SK-N-SH (cell line): ENCODE measurements around the gene TNFRSF12A. TPM values are rescaled to one million over a fixed set of nuclear protein-coding genes. Genes with fewer than 3 reads are reported as not detected.

Experiments used
- CTCF ChIA-PET: fragments of 300-600, 350-600 bp; formaldehyde crosslinking; extraction: SDS; loops from one replicate; lab custom pipeline; 2021; lab: Yijun Ruan, JAX
- POLR2A ChIA-PET: fragments of 350-600 bp; sonication (Branson Sonifier 250); formaldehyde crosslinking; extraction: SDS; loops from one replicate; lab custom pipeline; 2020; ENCODE audit warnings: antibody characterized with exemption, inconsistent platforms; lab: Yijun Ruan, JAX
- DNase-seq: peaks from one replicate; pipeline ENCODE4 v3.0.0; 2012
- H2AFZ ChIP-seq: fragments of 200-600 bp; sonication (generic); 2 replicates; pipeline ENCODE4 v1.8.1; 2016; ENCODE audit warnings: antibody characterized with exemption, mild to moderate bottlenecking, low read depth
- H3F3A ChIP-seq: fragments of 200-600 bp; sonication (generic); replicated peaks from 2 replicates; pipeline ENCODE3; 2016; ENCODE audit warnings: antibody characterized with exemption, mild to moderate bottlenecking; ENCODE audit not compliant: insufficient read depth
- H3K27ac ChIP-seq, 2 experiments: fragments of 200-500 bp in 1 of 2; fragments of 200-600 bp in 1 of 2; sonication (Bioruptor generic) in 1 of 2; sonication (generic), shearing (Covaris generic) in 1 of 2; 2 replicates each; pipeline versions ENCODE4 v1.5.1 to v1.6.1; 2014 to 2016; ENCODE audit warnings: low read depth in 2 of 2, inconsistent platforms in 1 of 2, low read length in 1 of 2, mild to moderate bottlenecking in 1 of 2, mixed read lengths in 1 of 2
- H3K27me3 ChIP-seq: fragments of 200-600 bp; sonication (generic), shearing (Covaris generic); 2 replicates; pipeline ENCODE4 v1.6.1; 2016; ENCODE audit warnings: mixed run types; ENCODE audit not compliant: insufficient read depth
- H3K36me3 ChIP-seq, 2 experiments: fragments of 200-500 bp in 1 of 2; fragments of 200-600 bp in 1 of 2; sonication (Bioruptor generic) in 1 of 2; sonication (generic) in 1 of 2; replicated peaks in 1 of 2; 2 replicates each; pipeline versions ENCODE3 to v1.5.1; 2014 to 2016; ENCODE audit warnings: low read length in 1 of 2, mild to moderate bottlenecking in 1 of 2; ENCODE audit not compliant: insufficient read depth in 2 of 2, control insufficient read depth in 1 of 2
- H3K4me1 ChIP-seq, 2 experiments: fragments of 200-500 bp in 1 of 2; fragments of 200-600 bp in 1 of 2; sonication (Bioruptor generic) in 1 of 2; sonication (generic), shearing (Covaris generic) in 1 of 2; 2 replicates each; pipeline versions ENCODE4 v1.5.1 to v1.6.1; 2014 to 2016; ENCODE audit warnings: low read depth in 1 of 2, low read length in 1 of 2, mixed run types in 1 of 2; ENCODE audit not compliant: insufficient read depth in 2 of 2, control insufficient read depth in 1 of 2
- H3K4me2 ChIP-seq: fragments of 200-600 bp; sonication (generic), shearing (Covaris generic); 2 replicates; pipeline ENCODE4 v1.6.1; 2017; ENCODE audit warnings: mixed run types
- H3K4me3 ChIP-seq, 2 experiments: fragments of 200-500 bp in 1 of 2; fragments of 200-600 bp in 1 of 2; sonication (Bioruptor generic) in 1 of 2; sonication (generic), shearing (Covaris generic) in 1 of 2; 2 replicates each; pipeline versions ENCODE4 v1.5.1 to v1.8.1; 2014 to 2016; ENCODE audit warnings: low read depth in 2 of 2, inconsistent platforms in 1 of 2, low read length in 1 of 2, mild to moderate bottlenecking in 1 of 2, mixed read lengths in 1 of 2, moderate library complexity in 1 of 2
- H3K79me2 ChIP-seq: fragments of 200-600 bp; sonication (generic); 2 replicates; pipeline ENCODE4 v1.8.1; 2017; ENCODE audit warnings: mild to moderate bottlenecking; ENCODE audit not compliant: insufficient read depth
- H3K9ac ChIP-seq: fragments of 200-600 bp; sonication (generic); 2 replicates; pipeline ENCODE4 v1.6.1; 2017; ENCODE audit warnings: mixed run types
- H3K9me2 ChIP-seq: fragments of 200-600 bp; sonication (generic); 2 replicates; pipeline ENCODE4 v1.6.1; 2017; ENCODE audit warnings: mixed run types
- H3K9me3 ChIP-seq: fragments of 200-600 bp; sonication (generic); 2 replicates; pipeline ENCODE4 v1.6.1; 2017; ENCODE audit warnings: mixed run types, mild to moderate bottlenecking, moderate library complexity
- H4K20me1 ChIP-seq: fragments of 200-600 bp; sonication (generic); 2 replicates; pipeline ENCODE4 v1.6.1; 2017; ENCODE audit warnings: mild to moderate bottlenecking, mixed run types; ENCODE audit not compliant: insufficient read depth
- CHD2 ChIP-seq: fragments of 150-350 bp; IDR thresholded peaks from 2 replicates; pipeline ENCODE4 v1.6.1; 2018; ENCODE audit warnings: low read length; ENCODE audit not compliant: partially characterized antibody
- ELF1 ChIP-seq: IDR thresholded peaks from 2 replicates; pipeline ENCODE4 v1.4.0; 2012
- GABPA ChIP-seq: IDR thresholded peaks from 2 replicates; pipeline ENCODE4 v1.4.0; 2012; ENCODE audit warnings: low read depth, mild to moderate bottlenecking
- JUND ChIP-seq: IDR thresholded peaks from 2 replicates; pipeline ENCODE4 v1.4.0; 2012
- NRF1 ChIP-seq: IDR thresholded peaks from 2 replicates; pipeline ENCODE4 v1.6.1; 2012; ENCODE audit warnings: low read depth, mild to moderate bottlenecking, low read length
- RAD21 ChIP-seq: IDR thresholded peaks from 2 replicates; pipeline ENCODE4 v1.6.1; 2012; ENCODE audit warnings: mild to moderate bottlenecking, low read length
- RCOR1 ChIP-seq: fragments of 150-350 bp; IDR thresholded peaks from 2 replicates; pipeline ENCODE4 v1.6.1; 2017; ENCODE audit warnings: antibody characterized with exemption, low read length
- RXRA ChIP-seq: IDR thresholded peaks from 2 replicates; pipeline ENCODE4 v1.4.0; 2012; ENCODE audit warnings: low read depth, mild to moderate bottlenecking, borderline replicate concordance
- SIN3A ChIP-seq: IDR thresholded peaks from 2 replicates; pipeline ENCODE4 v1.6.1; 2012; ENCODE audit warnings: low read depth, mild to moderate bottlenecking, low read length, moderate library complexity, borderline replicate concordance
- TCF12 ChIP-seq: IDR thresholded peaks from 2 replicates; pipeline ENCODE4 v1.4.0; 2012
- WGBS: methylation state at CpG from one replicate; pipeline ENCODE4 v1.1.6; 2017; ENCODE audit warnings: low lambda C conversion rate; 5-methylcytosine and 5-hydroxymethylcytosine counted together
- polyA plus RNA-seq, 3 experiments: library from polyadenylated mRNA; depleted of rRNA; stranded (reverse); fragments of >200 nt; gene quantifications; 2 replicates each; pipeline ENCODE4 v1.2.3, GENCODE V29; 2012
- TF ChIP-seq, protein P1 (sequence below): IDR thresholded peaks from 2 replicates; pipeline ENCODE4 v1.4.0; 2012; ENCODE audit warnings: low read depth, borderline replicate concordance
- TF ChIP-seq, protein P2 (sequence below): IDR thresholded peaks from 2 replicates; pipeline ENCODE4 v1.4.0; 2012; ENCODE audit warnings: low read depth, borderline replicate concordance
- TF ChIP-seq, protein P3 (sequence below): fragments of 150-350 bp; IDR thresholded peaks from 2 replicates; pipeline ENCODE4 v1.6.1; 2016; ENCODE audit warnings: mild to moderate bottlenecking, low read depth, low read length
- TF ChIP-seq, protein P4 (sequence below): IDR thresholded peaks from 2 replicates; pipeline ENCODE4; 2012
- TF ChIP-seq, protein P5 (sequence below): IDR thresholded peaks from 2 replicates; pipeline ENCODE4 v1.4.0; 2012; ENCODE audit warnings: low read depth

TNFRSF12A gene
- polyA plus RNA-seq, 1 of the 3 experiments (the other 2 are of a cell fraction): 374 TPM

DNA sequence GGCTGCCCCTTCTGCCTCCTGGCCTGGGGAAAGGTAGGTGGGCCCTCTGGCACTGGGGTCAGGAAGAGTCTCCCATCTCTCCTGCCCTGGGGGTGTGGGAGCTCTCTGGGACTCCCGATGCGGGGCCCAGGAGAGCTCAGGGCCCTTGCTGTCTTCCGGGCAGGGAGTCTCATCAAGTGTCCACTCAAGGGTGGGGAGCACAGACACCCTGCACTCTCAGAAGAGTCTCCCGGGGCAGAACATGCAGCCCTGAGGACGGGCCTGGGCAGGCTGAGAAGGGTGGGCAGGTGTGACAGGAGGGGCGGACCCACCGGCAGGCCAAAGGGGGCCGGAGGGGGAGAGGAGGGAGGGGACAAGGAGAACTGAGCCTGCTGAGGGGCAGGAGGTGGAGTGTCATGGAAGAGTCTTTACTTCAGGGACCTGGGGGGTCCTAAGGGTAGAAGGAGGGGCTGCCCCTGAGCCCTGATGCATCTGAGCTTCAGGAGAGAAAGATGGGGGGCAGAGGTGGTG is 31.5 kb upstream of the TNFRSF12A start (continued):
- TF ChIP-seq, protein P1, sequence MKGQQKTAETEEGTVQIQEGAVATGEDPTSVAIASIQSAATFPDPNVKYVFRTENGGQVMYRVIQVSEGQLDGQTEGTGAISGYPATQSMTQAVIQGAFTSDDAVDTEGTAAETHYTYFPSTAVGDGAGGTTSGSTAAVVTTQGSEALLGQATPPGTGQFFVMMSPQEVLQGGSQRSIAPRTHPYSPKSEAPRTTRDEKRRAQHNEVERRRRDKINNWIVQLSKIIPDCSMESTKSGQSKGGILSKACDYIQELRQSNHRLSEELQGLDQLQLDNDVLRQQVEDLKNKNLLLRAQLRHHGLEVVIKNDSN: no peak

DNA sequence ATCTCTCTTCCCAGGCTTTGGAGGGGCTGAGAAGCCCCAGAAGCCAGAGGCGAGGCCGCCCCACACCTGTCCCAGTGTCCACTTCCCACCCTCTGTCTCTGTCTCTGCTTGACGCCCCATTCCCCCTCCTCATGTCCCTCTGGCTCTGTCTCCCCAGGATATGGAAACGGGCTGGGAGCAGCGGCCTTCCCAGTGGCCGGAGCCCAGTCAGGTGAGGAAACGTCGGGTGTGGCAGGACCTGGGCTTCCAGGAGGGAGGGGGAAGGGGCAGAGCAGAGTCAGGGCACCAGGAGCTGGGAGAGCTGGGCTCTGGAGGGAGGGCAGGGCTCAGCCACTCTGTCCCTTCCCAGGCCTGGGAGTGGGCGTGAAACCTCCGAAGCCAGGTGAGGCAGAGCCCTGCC is 29.3 kb upstream of the TNFRSF12A start:
- ChIA-PET CTCF (interaction anchor here (0.8 to 1.2 kb wide), 2 partner anchors 37 to 41 kb away, joined by 3 to 4 read pairs; no protein-coding TSS in a partner anchor), POLR2A (no interaction called here)
- Histone ChIP-seq H3K9me3 (no peaks in the 10 kb centered on the region), H3K4me1 (peaks cover 0 to 10% of the 10 kb centered on the region in 2 experiments; a peak in 1 of 4 replicates), H3K4me2 (no peak overlapping the region), H3K79me2 (no peaks in the 10 kb centered on the region), H3K36me3 (no peaks in the 10 kb centered on the region), H3K27me3 (no peaks in the 10 kb centered on the region), H3F3A (no peaks in the 10 kb centered on the region), H2AFZ (no peak overlapping the region), H3K9me2 (no peaks in the 10 kb centered on the region), H3K4me3 (no peak overlapping the region), H4K20me1 (no peaks in the 10 kb centered on the region), H3K9ac (no peak overlapping the region), H3K27ac (no peak overlapping the region)
- TF ChIP-seq TCF12: no peak
- TF ChIP-seq GABPA: no peak
- TF ChIP-seq, protein P2, sequence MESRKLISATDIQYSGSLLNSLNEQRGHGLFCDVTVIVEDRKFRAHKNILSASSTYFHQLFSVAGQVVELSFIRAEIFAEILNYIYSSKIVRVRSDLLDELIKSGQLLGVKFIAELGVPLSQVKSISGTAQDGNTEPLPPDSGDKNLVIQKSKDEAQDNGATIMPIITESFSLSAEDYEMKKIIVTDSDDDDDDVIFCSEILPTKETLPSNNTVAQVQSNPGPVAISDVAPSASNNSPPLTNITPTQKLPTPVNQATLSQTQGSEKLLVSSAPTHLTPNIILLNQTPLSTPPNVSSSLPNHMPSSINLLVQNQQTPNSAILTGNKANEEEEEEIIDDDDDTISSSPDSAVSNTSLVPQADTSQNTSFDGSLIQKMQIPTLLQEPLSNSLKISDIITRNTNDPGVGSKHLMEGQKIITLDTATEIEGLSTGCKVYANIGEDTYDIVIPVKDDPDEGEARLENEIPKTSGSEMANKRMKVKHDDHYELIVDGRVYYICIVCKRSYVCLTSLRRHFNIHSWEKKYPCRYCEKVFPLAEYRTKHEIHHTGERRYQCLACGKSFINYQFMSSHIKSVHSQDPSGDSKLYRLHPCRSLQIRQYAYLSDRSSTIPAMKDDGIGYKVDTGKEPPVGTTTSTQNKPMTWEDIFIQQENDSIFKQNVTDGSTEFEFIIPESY: no peak
- TF ChIP-seq, protein P3, sequence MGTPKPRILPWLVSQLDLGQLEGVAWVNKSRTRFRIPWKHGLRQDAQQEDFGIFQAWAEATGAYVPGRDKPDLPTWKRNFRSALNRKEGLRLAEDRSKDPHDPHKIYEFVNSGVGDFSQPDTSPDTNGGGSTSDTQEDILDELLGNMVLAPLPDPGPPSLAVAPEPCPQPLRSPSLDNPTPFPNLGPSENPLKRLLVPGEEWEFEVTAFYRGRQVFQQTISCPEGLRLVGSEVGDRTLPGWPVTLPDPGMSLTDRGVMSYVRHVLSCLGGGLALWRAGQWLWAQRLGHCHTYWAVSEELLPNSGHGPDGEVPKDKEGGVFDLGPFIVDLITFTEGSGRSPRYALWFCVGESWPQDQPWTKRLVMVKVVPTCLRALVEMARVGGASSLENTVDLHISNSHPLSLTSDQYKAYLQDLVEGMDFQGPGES: no peak
- no peak for TF ChIP-seq ELF1
- no peak for TF ChIP-seq JUND
- no peak for TF ChIP-seq RAD21
- no peak for TF ChIP-seq SIN3A
- TF ChIP-seq NRF1: no peak
- no peak for TF ChIP-seq CHD2
- TF ChIP-seq RXRA: no peak
- TF ChIP-seq RCOR1: no peak
- TF ChIP-seq, protein P4, sequence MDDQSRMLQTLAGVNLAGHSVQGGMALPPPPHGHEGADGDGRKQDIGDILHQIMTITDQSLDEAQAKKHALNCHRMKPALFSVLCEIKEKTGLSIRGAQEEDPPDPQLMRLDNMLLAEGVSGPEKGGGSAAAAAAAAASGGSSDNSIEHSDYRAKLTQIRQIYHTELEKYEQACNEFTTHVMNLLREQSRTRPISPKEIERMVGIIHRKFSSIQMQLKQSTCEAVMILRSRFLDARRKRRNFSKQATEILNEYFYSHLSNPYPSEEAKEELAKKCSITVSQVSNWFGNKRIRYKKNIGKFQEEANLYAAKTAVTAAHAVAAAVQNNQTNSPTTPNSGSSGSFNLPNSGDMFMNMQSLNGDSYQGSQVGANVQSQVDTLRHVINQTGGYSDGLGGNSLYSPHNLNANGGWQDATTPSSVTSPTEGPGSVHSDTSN: no peak
- TF ChIP-seq, protein P5, sequence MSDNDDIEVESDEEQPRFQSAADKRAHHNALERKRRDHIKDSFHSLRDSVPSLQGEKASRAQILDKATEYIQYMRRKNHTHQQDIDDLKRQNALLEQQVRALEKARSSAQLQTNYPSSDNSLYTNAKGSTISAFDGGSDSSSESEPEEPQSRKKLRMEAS: no peak
- DNase-seq: no peak
- WGBS: 65% methylated on average over 7 of the region's 10 CpGs
